Measurements from ENCODE around the gene MOB3B. TPM values are rescaled to one million over a fixed set of nuclear protein-coding genes. Genes with fewer than 3 reads are reported as not detected.

Gene MOB3B
- total RNA-seq, 1 donor = under 0.01 TPM

DNA sequence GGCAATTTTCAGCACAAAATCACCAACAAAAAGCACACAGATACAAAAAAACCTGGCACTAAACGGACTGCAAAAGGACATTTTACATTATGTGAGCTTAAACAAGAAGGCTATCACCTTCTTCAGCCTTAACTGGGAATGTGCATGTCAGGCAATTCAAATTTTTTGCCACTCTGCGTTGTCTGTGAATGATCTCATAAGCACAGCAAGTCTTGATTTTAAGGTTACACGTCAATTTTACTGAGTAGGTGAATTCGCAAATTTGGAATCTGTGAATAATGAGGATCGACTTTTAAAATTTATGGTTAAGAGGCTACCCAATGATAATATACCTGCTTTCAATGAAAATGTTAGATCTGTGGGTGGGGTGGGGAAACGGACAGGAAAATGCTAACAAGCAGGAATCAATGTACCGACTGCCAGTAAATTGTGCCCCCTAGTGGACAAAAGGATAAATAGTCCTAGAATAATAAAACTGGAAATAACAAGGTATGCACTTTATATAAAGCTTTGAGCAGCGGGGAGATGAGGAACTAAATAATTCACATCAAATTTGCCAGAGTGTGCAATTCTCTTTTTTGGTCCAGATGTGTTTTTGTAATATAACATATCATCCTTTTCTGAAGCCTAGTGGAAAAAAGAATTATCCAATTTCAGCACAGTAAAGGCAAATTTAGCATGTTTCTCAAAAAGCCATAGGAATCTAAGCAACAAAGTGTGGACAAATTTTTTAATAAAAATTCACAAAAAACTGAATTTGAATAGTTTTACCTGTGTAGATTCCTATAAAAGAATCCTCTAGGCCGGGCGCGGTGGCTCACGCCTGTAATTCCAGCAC is 253.2 kb downstream of the MOB3B start:
- no peak for DNase-seq (ENCODE audit: insufficient read length, low spot score, missing footprints)
- H3K4me3 ChIP-seq (ENCODE audit: insufficient read depth, low read length) = peak overlapping the region; percentile 63

More for the DNA sequence above, 253.2 kb downstream of the MOB3B start:
- Histone ChIP-seq H3K79me2 (ENCODE audit: insufficient read depth, low read length) (no peaks in the 10 kb centered on the region), H2AFZ (ENCODE audit: low read length) (peak overlapping the region; percentile 77), H3K9me3 (ENCODE audit: low read depth, low read length) (no peaks in the 10 kb centered on the region), H3K4me2 (ENCODE audit: insufficient read depth, low read length) (peak overlapping the region; percentile 88), H3K36me3 (ENCODE audit: insufficient read depth, low read length) (no peaks in the 10 kb centered on the region), H3K4me1 (ENCODE audit: insufficient read depth, low read length) (no peaks in the 10 kb centered on the region), H4K20me1 (ENCODE audit: insufficient read depth, low read length) (no peaks in the 10 kb centered on the region), H3K27ac (ENCODE audit: low read depth, low read length) (no peak overlapping the region), H3K27me3 (ENCODE audit: insufficient read depth, low read length) (no peaks in the 10 kb centered on the region)
- TF ChIP-seq, protein P1, sequence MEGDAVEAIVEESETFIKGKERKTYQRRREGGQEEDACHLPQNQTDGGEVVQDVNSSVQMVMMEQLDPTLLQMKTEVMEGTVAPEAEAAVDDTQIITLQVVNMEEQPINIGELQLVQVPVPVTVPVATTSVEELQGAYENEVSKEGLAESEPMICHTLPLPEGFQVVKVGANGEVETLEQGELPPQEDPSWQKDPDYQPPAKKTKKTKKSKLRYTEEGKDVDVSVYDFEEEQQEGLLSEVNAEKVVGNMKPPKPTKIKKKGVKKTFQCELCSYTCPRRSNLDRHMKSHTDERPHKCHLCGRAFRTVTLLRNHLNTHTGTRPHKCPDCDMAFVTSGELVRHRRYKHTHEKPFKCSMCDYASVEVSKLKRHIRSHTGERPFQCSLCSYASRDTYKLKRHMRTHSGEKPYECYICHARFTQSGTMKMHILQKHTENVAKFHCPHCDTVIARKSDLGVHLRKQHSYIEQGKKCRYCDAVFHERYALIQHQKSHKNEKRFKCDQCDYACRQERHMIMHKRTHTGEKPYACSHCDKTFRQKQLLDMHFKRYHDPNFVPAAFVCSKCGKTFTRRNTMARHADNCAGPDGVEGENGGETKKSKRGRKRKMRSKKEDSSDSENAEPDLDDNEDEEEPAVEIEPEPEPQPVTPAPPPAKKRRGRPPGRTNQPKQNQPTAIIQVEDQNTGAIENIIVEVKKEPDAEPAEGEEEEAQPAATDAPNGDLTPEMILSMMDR (IDR thresholded peaks at IDR 0.05; ENCODE audit: extremely low read depth, low read depth, low read length) = peak; percentile 79

Other genes starting within 250 kb of the MOB3B start
- not detected in 2 replicates for gene EQTN, start 232.7 kb downstream of the MOB3B start, total RNA-seq
- gene IFNK, start 5.5 kb downstream of the MOB3B start, total RNA-seq = not detected in 2 replicates
- gene C9orf72, start 43.7 kb upstream of the MOB3B start, total RNA-seq = 6.5 and 8.8 TPM in 2 replicates

All from osteoblast (primary cell).